VCaP (cell line): ENCODE measurements around the gene LATS1.
"Not testable (repeated sequence)": the region's sequence is repeated elsewhere in the genome, so short reads cannot be mapped to it uniquely, and the experiment has no call there.

ENCODE experiments used
- H3K27ac ChIP-seq: fragments of 450-650 bp; 2 replicates; pipeline ENCODE4 v1.5.1; 2017
- CTCF ChIP-seq: fragments of 450-650 bp; conservative IDR thresholded peaks from 2 replicates; pipeline ENCODE4 v1.5.1; 2017; ENCODE audit warnings: mild to moderate bottlenecking, moderate library complexity

Gene LATS1

GRCh38 chr6:149699150-149699549 is 18.8 kb downstream of the LATS1 start:
- no peak overlapping the region for H3K27ac ChIP-seq
- TF ChIP-seq CTCF = no peak

- no peak overlapping the region for H3K27ac ChIP-seq
- no peak for TF ChIP-seq CTCF
These were observed 19.7 kb downstream of the LATS1 start for GRCh38 chr6:149698175-149698574.

- no peak for TF ChIP-seq CTCF
- no peak overlapping the region for H3K27ac ChIP-seq
These were observed 21.0 kb downstream of the LATS1 start for GRCh38 chr6:149696901-149697300.

GRCh38 chr6:149694921-149695320 is 23.0 kb downstream of the LATS1 start:
- TF ChIP-seq CTCF = no peak
- no peak overlapping the region for H3K27ac ChIP-seq

- no peak overlapping the region for H3K27ac ChIP-seq
- TF ChIP-seq CTCF = no peak
These were observed 26.7 kb downstream of the LATS1 start for GRCh38 chr6:149691201-149691600.

- H3K27ac ChIP-seq = no peak overlapping the region
These were observed 31.7 kb downstream of the LATS1 start for GRCh38 chr6:149686230-149686629.

GRCh38 chr6:149683256-149683859 is 34.5 kb downstream of the LATS1 start:
- no peak overlapping the region for H3K27ac ChIP-seq
- TF ChIP-seq CTCF = no peak

More at GRCh38 chr6:149686230-149686629, 31.7 kb downstream of the LATS1 start:
- no peak for TF ChIP-seq CTCF

- not testable (repeated sequence) for H3K27ac ChIP-seq
These were observed 36.1 kb downstream of the LATS1 start for GRCh38 chr6:149681845-149682244.
